H9 (cell line): Measurements from ENCODE around the gene TNIP3. TPM values are rescaled to one million over a fixed set of nuclear protein-coding genes. Genes with fewer than 3 reads are reported as not detected.

Source experiments
- DNase-seq: peaks from one replicate; pipeline ENCODE4 v3.0.0-alpha.2; 2017
- H2AFZ ChIP-seq: one replicate; pipeline ENCODE4 v1.6.1; 2013; ENCODE audit warnings: mild to moderate bottlenecking, low read length, control low read depth, moderate library complexity
- H2AK5ac ChIP-seq: 2 replicates; pipeline ENCODE4 v1.6.1; 2013; ENCODE audit warnings: low read length, control low read depth, mixed read lengths; ENCODE audit not compliant: insufficient read length
- H2BK120ac ChIP-seq: one replicate; pipeline ENCODE4 v1.6.1; 2013; ENCODE audit warnings: low read depth, mild to moderate bottlenecking, low read length, control low read depth, inconsistent platforms; ENCODE audit not compliant: poor library complexity, severe bottlenecking
- H2BK12ac ChIP-seq: 2 replicates; pipeline ENCODE4 v1.6.1; 2013; ENCODE audit warnings: low read length, control low read depth, mixed read lengths, low read depth; ENCODE audit not compliant: insufficient read length
- H2BK15ac ChIP-seq: 2 replicates; pipeline ENCODE4 v1.6.1; 2013; ENCODE audit warnings: low read depth, low read length, control low read depth
- H2BK20ac ChIP-seq: one replicate; pipeline ENCODE4 v1.6.1; 2013; ENCODE audit warnings: low read depth, mild to moderate bottlenecking, low read length, control low read depth, inconsistent platforms; ENCODE audit not compliant: poor library complexity, severe bottlenecking
- H2BK5ac ChIP-seq: 2 replicates; pipeline ENCODE4 v1.6.1; 2013; ENCODE audit warnings: low read length, control low read depth, mixed read lengths; ENCODE audit not compliant: insufficient read length
- H3K14ac ChIP-seq: 2 replicates; pipeline ENCODE4 v1.6.1; 2013; ENCODE audit warnings: low read length, control low read depth; ENCODE audit not compliant: insufficient read depth
- H3K18ac ChIP-seq: 2 replicates; pipeline ENCODE4 v1.6.1; 2013; ENCODE audit warnings: low read depth, mild to moderate bottlenecking, mixed read lengths, low read length, control low read depth; ENCODE audit not compliant: insufficient read length
- H3K23ac ChIP-seq: 2 replicates; pipeline ENCODE4 v1.6.1; 2013; ENCODE audit warnings: low read length, control low read depth, mixed read lengths, low read depth; ENCODE audit not compliant: insufficient read length
- H3K23me2 ChIP-seq: 2 replicates; pipeline ENCODE4 v1.6.1; 2013; ENCODE audit warnings: low read depth, mild to moderate bottlenecking, mixed read lengths, low read length, control low read depth; ENCODE audit not compliant: insufficient read length, poor library complexity, severe bottlenecking
- H3K27ac ChIP-seq: 2 replicates; pipeline ENCODE4 v1.5.1; 2013; ENCODE audit warnings: low read length, control low read depth, mixed read lengths, low read depth; ENCODE audit not compliant: insufficient read length
- H3K27me3 ChIP-seq: 2 replicates; pipeline ENCODE4 v1.6.1; 2013; ENCODE audit warnings: low read length, control low read depth, inconsistent platforms; ENCODE audit not compliant: insufficient read depth
- H3K4ac ChIP-seq: 2 replicates; pipeline ENCODE4 v1.6.1; 2013; ENCODE audit warnings: low read depth, mild to moderate bottlenecking, control low read depth, inconsistent platforms, low read length, moderate library complexity
- H3K4me1 ChIP-seq: 2 replicates; pipeline ENCODE4 v1.6.1; 2013; ENCODE audit warnings: low read length, control low read depth, inconsistent platforms; ENCODE audit not compliant: insufficient read depth
- H3K4me2 ChIP-seq: 2 replicates; pipeline ENCODE4 v1.6.1; 2013; ENCODE audit warnings: low read length, control low read depth, mixed read lengths; ENCODE audit not compliant: insufficient read length, insufficient read depth
- H3K56ac ChIP-seq: 2 replicates; pipeline ENCODE4 v1.6.1; 2013; ENCODE audit warnings: low read depth, mild to moderate bottlenecking, mixed read lengths, low read length, control low read depth; ENCODE audit not compliant: insufficient read length
- H3K79me1 ChIP-seq: 2 replicates; pipeline ENCODE4 v1.6.1; 2013; ENCODE audit warnings: low read depth, mild to moderate bottlenecking, moderate library complexity, low read length, control low read depth, inconsistent platforms; ENCODE audit not compliant: insufficient read depth, poor library complexity, severe bottlenecking
- H3K79me2 ChIP-seq: 2 replicates; pipeline ENCODE4 v1.6.1; 2013; ENCODE audit warnings: low read length, control low read depth, inconsistent platforms; ENCODE audit not compliant: insufficient read depth
- H3K9ac ChIP-seq: 2 replicates; pipeline ENCODE4 v1.6.1; 2013; ENCODE audit warnings: low read length, control low read depth, mixed read lengths; ENCODE audit not compliant: insufficient read length; ENCODE audit errors: extremely low read depth
- H3K9me3 ChIP-seq: one replicate; pipeline ENCODE4 v1.6.1; 2013; ENCODE audit warnings: low read depth, low read length, inconsistent platforms; ENCODE audit not compliant: control insufficient read depth
- H3T11ph ChIP-seq: one replicate; pipeline ENCODE4 v1.6.1; 2013; ENCODE audit warnings: mild to moderate bottlenecking, low read length, control low read depth, inconsistent platforms
- H4K20me1 ChIP-seq: one replicate; pipeline ENCODE4 v1.6.1; 2013; ENCODE audit not compliant: control insufficient read depth, insufficient read length, insufficient read depth
- H4K5ac ChIP-seq: 2 replicates; pipeline ENCODE4 v1.6.1; 2013; ENCODE audit warnings: low read depth, mild to moderate bottlenecking, mixed read lengths, low read length, control low read depth; ENCODE audit not compliant: insufficient read length
- H4K8ac ChIP-seq: replicated peaks from 2 replicates; pipeline ENCODE4 v1.6.1; 2013; ENCODE audit warnings: low read length, control low read depth, mixed read lengths, low read depth; ENCODE audit not compliant: insufficient read length
- H4K91ac ChIP-seq: 2 replicates; pipeline ENCODE4 v1.6.1; 2013; ENCODE audit warnings: low read depth, mild to moderate bottlenecking, moderate library complexity, mixed read lengths, low read length, control low read depth; ENCODE audit not compliant: insufficient read length
- H3K27ac Mint-ChIP-seq, 3 experiments: 2 replicates in 2 of 3; 3 replicates in 1 of 3; pipeline ENCODE4 v1.8.0; 2020 to 2021; ENCODE audit warnings: mixed read lengths in 3 of 3, mild to moderate bottlenecking in 1 of 3, moderate library complexity in 1 of 3
- H3K27me3 Mint-ChIP-seq: 2 replicates; pipeline ENCODE4 v1.8.0; 2021; ENCODE audit warnings: low read depth, mild to moderate bottlenecking, moderate library complexity, mixed read lengths
- H3K36me3 Mint-ChIP-seq, 3 experiments: 2 replicates in 2 of 3; 3 replicates in 1 of 3; pipeline ENCODE4 v1.8.0; 2020 to 2021; ENCODE audit warnings: low read depth in 3 of 3, mixed read lengths in 3 of 3; ENCODE audit not compliant: insufficient read depth in 1 of 3
- H3K4me1 Mint-ChIP-seq, 2 experiments: 2 replicates each; pipeline ENCODE4 v1.8.0; 2020; ENCODE audit warnings: mixed read lengths in 2 of 2
- H3K4me3 Mint-ChIP-seq, 2 experiments: 2 replicates in 1 of 2; 3 replicates in 1 of 2; pipeline ENCODE4 v1.8.0; 2020 to 2021; ENCODE audit warnings: mild to moderate bottlenecking in 2 of 2, mixed read lengths in 2 of 2, moderate library complexity in 1 of 2
- H3K9me3 Mint-ChIP-seq, 2 experiments: 2 replicates in 1 of 2; 3 replicates in 1 of 2; pipeline ENCODE4 v1.8.0; 2020; ENCODE audit warnings: mild to moderate bottlenecking in 2 of 2, mixed read lengths in 2 of 2, moderate library complexity in 1 of 2
- total RNA-seq: library from RNA; stranded (reverse); gene quantifications from 2 replicates; pipeline ENCODE4 v1.2.1, GENCODE V29; 2021
- TF ChIP-seq, protein P1 (sequence below): fragments of 200-600 bp; sonication (generic); conservative IDR thresholded peaks from 3 replicates; pipeline ENCODE4 v1.8.0; 2021; ENCODE audit warnings: antibody characterized with exemption, mild to moderate bottlenecking

Gene TNIP3
- total RNA-seq, 1 experiment from 2014 or later: not detected

DNA sequence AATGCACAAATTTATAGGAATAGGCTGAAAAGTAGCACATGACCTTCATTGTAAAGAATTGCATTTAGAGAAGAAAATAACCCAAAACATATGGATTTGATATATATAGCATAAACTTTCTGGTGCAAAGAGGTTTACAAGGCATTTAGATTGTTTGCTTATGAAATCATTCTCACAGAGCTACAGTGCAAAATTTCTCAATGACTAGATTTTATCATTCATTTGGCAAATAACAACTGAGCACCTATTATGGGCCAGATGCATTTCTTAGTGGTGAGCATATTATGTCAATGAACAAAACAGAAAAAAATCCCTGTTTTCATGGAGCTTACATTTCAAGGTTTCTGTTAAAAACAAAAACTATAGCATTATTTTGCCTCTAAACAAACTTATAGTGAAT, 34.1 kb upstream of the TNIP3 start:
- Histone ChIP-seq H3K79me1 (no peaks in the 10 kb centered on the region), H4K91ac (no peak overlapping the region), H2BK20ac (no peak overlapping the region), H4K8ac (no peak overlapping the region), H3K18ac (no peak overlapping the region), H2BK15ac (no peak overlapping the region), H3K9me3 (no peaks in the 10 kb centered on the region), H2AK5ac (no peak overlapping the region), H3K79me2 (no peaks in the 10 kb centered on the region), H3K27ac (no peak overlapping the region), H2BK5ac (no peak overlapping the region), H3K23ac (no peak overlapping the region), H2AFZ (no peak overlapping the region), H2BK12ac (no peak overlapping the region), H4K20me1 (no peaks in the 10 kb centered on the region), H2BK120ac (no peak overlapping the region), H3K9ac (no peak overlapping the region), H3K23me2 (no peaks in the 10 kb centered on the region), H3K56ac (no peak overlapping the region), H3K14ac (no peak overlapping the region), H3K4me1 (no peaks in the 10 kb centered on the region), H4K5ac (no peak overlapping the region), H3K27me3 (no peaks in the 10 kb centered on the region), H3K4me2 (no peak overlapping the region), H3T11ph (no peak overlapping the region), H3K4ac (no peak overlapping the region)
- H3K4me3 Mint-ChIP-seq: no peak overlapping the region
- H3K4me1 Mint-ChIP-seq: no peaks in the 10 kb centered on the region
- H3K27me3 Mint-ChIP-seq: no peaks in the 10 kb centered on the region
- no peaks in the 10 kb centered on the region for H3K36me3 Mint-ChIP-seq
- no peak for DNase-seq
- no peaks in the 10 kb centered on the region for H3K9me3 Mint-ChIP-seq
- TF ChIP-seq, protein P1, sequence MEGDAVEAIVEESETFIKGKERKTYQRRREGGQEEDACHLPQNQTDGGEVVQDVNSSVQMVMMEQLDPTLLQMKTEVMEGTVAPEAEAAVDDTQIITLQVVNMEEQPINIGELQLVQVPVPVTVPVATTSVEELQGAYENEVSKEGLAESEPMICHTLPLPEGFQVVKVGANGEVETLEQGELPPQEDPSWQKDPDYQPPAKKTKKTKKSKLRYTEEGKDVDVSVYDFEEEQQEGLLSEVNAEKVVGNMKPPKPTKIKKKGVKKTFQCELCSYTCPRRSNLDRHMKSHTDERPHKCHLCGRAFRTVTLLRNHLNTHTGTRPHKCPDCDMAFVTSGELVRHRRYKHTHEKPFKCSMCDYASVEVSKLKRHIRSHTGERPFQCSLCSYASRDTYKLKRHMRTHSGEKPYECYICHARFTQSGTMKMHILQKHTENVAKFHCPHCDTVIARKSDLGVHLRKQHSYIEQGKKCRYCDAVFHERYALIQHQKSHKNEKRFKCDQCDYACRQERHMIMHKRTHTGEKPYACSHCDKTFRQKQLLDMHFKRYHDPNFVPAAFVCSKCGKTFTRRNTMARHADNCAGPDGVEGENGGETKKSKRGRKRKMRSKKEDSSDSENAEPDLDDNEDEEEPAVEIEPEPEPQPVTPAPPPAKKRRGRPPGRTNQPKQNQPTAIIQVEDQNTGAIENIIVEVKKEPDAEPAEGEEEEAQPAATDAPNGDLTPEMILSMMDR: no peak
- no peak overlapping the region for H3K27ac Mint-ChIP-seq
